Heart left ventricle (tissue), 13 donors: ENCODE measurements around the gene DTNB.

Source experiments
- CTCF ChIP-seq, 12 donors: fragments of 200-600 bp; sonication (generic) in 4 of 12; IDR thresholded peaks; one replicate each; pipeline versions ENCODE4 v1.5.0 to v1.8.0; 2018 to 2022; ENCODE audit warnings: antibody characterized with exemption in 12 of 12, mild to moderate bottlenecking in 5 of 12
- POLR2A ChIP-seq, 2 donors: fragments of 450-650 bp; IDR thresholded peaks; one replicate each; pipeline ENCODE4 v1.6.1; 2017; ENCODE audit warnings: antibody characterized with exemption in 2 of 2, mild to moderate bottlenecking in 2 of 2, moderate library complexity in 2 of 2
- donor health status: ischemic (EF 13 %, LVEDD 7.1; RV severe dilation, severe dysfunction).
- donor health status: DM: no; HTN: yes; CAD: no.
- donor health status: DM: no; HTN: no; CAD: no.
- donor health status: ischemic (EF 25% LVEDD 6.9; RV normal size, moderate dysfunction).
- donor health status: ischemic (EF 25% LVEDD 5.7; RV mildly dilated, moderate dysfunction).
- donor health status: ischemic (EF 35%, LVEDD 5.7; RV mildly dilated, moderate dysfunction).
- donor health status: nonischemic (EF 11% LVEDD 7.7; RV severe dilation, severe dysfunction).
- donor health status: DM: yes; HTN: yes; CAD: no.
- donor health status: PGD.
- donor health status: ischemic (EF 29% LVEDD 5.4; RV normal size, mild dysfunction).
- donor health status: nonischemic (EF 23%, LVEDD 6.1; RV moderate dilation, normal function).

GRCh38 chr2:25340181-25340921, 333.0 kb downstream of the DTNB start:
- TF ChIP-seq CTCF (IDR thresholded peaks at IDR 0.05) (no peak), POLR2A (IDR thresholded peaks at IDR 0.05) (no peak)
